Psoas muscle (tissue), 8 donors: Measurements from ENCODE around the gene TRIM3. TPM values are rescaled to one million over a fixed set of nuclear protein-coding genes. Genes with fewer than 3 reads are reported as not detected.

Experiments
- ATAC-seq, 4 donors: fragments of 200-7000 bp; cut with Tn5 transposase; one replicate each; pipeline ENCODE4 v1.9.1; 2020; ENCODE audit warnings: moderate library complexity in 3 of 4, mild to moderate bottlenecking in 2 of 4
- DNase-seq, 2 donors: peaks; one replicate each; pipeline ENCODE4 v3.0.0-alpha.2; 2020
- H3K27ac ChIP-seq: fragments of 200-600 bp; one replicate; pipeline ENCODE4 v1.8.0; 2022
- H3K27me3 ChIP-seq, 3 donors: fragments of 200-600 bp in 1 of 3; one replicate each; pipeline versions ENCODE4 v1.6.1 to v1.8.0; 2013 to 2022; ENCODE audit warnings: low read length in 2 of 3, mild to moderate bottlenecking in 2 of 3, moderate library complexity in 1 of 3; ENCODE audit not compliant: insufficient read depth in 3 of 3
- H3K36me3 ChIP-seq, 2 donors: fragments of 200-600 bp in 1 of 2; one replicate each; pipeline versions ENCODE4 v1.6.1 to v1.8.0; 2013 to 2022; ENCODE audit warnings: low read depth in 1 of 2, mild to moderate bottlenecking in 1 of 2, moderate library complexity in 1 of 2; ENCODE audit not compliant: insufficient read depth in 1 of 2
- H3K4me1 ChIP-seq: fragments of 200-600 bp; one replicate; pipeline ENCODE4 v1.8.0; 2022
- H3K4me3 ChIP-seq: fragments of 200-600 bp; one replicate; pipeline ENCODE4 v1.8.0; 2022; ENCODE audit warnings: mild to moderate bottlenecking
- H3K9me3 ChIP-seq: fragments of 200-600 bp; one replicate; pipeline ENCODE4 v1.8.0; 2022
- CTCF ChIP-seq: fragments of 200-600 bp; IDR thresholded peaks from one replicate; pipeline ENCODE4 v1.8.0; 2022; ENCODE audit warnings: antibody characterized with exemption
- WGBS, 3 donors: extraction: QIAGEN DNeasy Blood & Tissue Kit; methylation state at CpG; one replicate each; pipeline versions ENCODE4 v1.1.6 to v1.1.7; 2013; 5-methylcytosine and 5-hydroxymethylcytosine counted together
- intact Hi-C, 2 donors: fragments of 100-400 bp; cut with DNase I; formaldehyde crosslinking; loops; one replicate each; pipeline versions ENCODE4 v1.11.0 to v1.14.2; 2022
- polyA plus RNA-seq, 3 donors: library from polyadenylated mRNA; stranded (reverse); fragments of 200-250 nt; gene quantifications; one replicate each; pipeline ENCODE4 v1.2.3, GENCODE V29; 2013
- total RNA-seq, 4 donors: library from RNA; stranded (reverse); fragmentation: NEBNext Ultra II Directional in 2 of 4; extraction: Animal tissue kit (Norgen Biotek cat#: 25700) in 2 of 4; gene quantifications; one replicate each; pipeline versions ENCODE4 v1.2.1 to v1.2.4, GENCODE V29; 2021 to 2023
- donor health status: healthy with polysubstance abuse.
- donor health status: DM: no; HTN: no; CAD: no; lungs with moderate emphysema.
- donor health status: Bipolar disorder and iron deficiency.
- donor health status: healthy.
- donor health status: DM: yes; HTN: yes; CAD: no.
- donor health status: DM: no; HTN: no; CAD: no.
- donor health status: DM: no; HTN: no; CAD: no.
- donor health status: DM: yes; HTN: yes; CAD: no.

Gene TRIM3
- total and polyA plus RNA-seq, 7 donors, result 9.6 to 15.3 (median 12.5) TPM

GRCh38 chr11:6476571-6476970 lies 2.8 kb upstream of the TRIM3 start:
- Histone ChIP-seq H3K27me3 (no peaks in the 10 kb centered on the region), H3K9me3 (no peaks in the 10 kb centered on the region), H3K4me1 (peaks cover 19% of the 10 kb centered on the region), H3K27ac (no peak overlapping the region), H3K4me3 (no peak overlapping the region), H3K36me3 (peaks cover 0 to 39% of the 10 kb centered on the region in 2 donors)
- TF ChIP-seq CTCF, result no peak
- ATAC-seq (no peak), DNase-seq (no peak)
- intact Hi-C loops, result loop anchor here (5.0 to 10.0 kb wide), 2 partner anchors 141 to 242 kb away; partner anchors contain the start of genes CNGA4 (in 2 of the 2), FHIP1B (in 2 of the 2) and TPP1 (in 1 of the 2)
- WGBS, 3 donors, result 83 to 90% (median 89%) methylated on average over 4 of the region's 4 CpGs

GRCh38 chr11:6475936-6476335 lies 2.2 kb upstream of the TRIM3 start:
- no peaks in the 10 kb centered on the region for H3K9me3 ChIP-seq
- H3K27me3 ChIP-seq, result no peaks in the 10 kb centered on the region
- H3K27ac ChIP-seq, result no peak overlapping the region
- DNase-seq, result no peak
- intact Hi-C loops, result loop anchor here (5.0 to 10.0 kb wide), 2 partner anchors 141 to 241 kb away; partner anchors contain the start of genes CNGA4 (in 2 of the 2), FHIP1B (in 2 of the 2) and TPP1 (in 1 of the 2)
- H3K4me1 ChIP-seq, result peaks cover 19% of the 10 kb centered on the region
- WGBS, 3 donors, result 68 to 75% (median 74%) methylated on average over 5 of the region's 5 CpGs
- no peak overlapping the region for H3K4me3 ChIP-seq
- H3K36me3 ChIP-seq, result peaks cover 0 to 39% of the 10 kb centered on the region in 2 donors
- ATAC-seq, result no peak
- TF ChIP-seq CTCF, result no peak

- ATAC-seq (no peak), DNase-seq (no peak)
- no peak for TF ChIP-seq CTCF
- H3K27me3 ChIP-seq, result no peaks in the 10 kb centered on the region
- no peaks in the 10 kb centered on the region for H3K9me3 ChIP-seq
- 61 to 75% (median 69%) methylated on average over 3 of the region's 3 CpGs for WGBS, 3 donors
- peaks cover 0 to 37% of the 10 kb centered on the region in 2 donors for H3K36me3 ChIP-seq
- intact Hi-C loops, result loop anchor here (5.0 to 10.0 kb wide), 3 partner anchors 132 to 240 kb away; partner anchors contain the start of genes CNGA4 (in 2 of the 2), FHIP1B (in 2 of the 2) and TPP1 (in 1 of the 2)
- peak overlapping the region; percentile 93 for H3K27ac ChIP-seq
- peak overlapping the region; percentile 91 for H3K4me3 ChIP-seq
- peaks cover 16% of the 10 kb centered on the region for H3K4me1 ChIP-seq
Observed at GRCh38 chr11:6474806-6475500, 1.2 kb upstream of the TRIM3 start.

- Histone ChIP-seq H3K4me1 (peaks cover 14% of the 10 kb centered on the region), H3K36me3 (peaks cover 0 to 31% of the 10 kb centered on the region in 2 donors), H3K4me3 (peak overlapping the region; percentile 91), H3K27ac (peak overlapping the region; percentile 93), H3K27me3 (no peaks in the 10 kb centered on the region), H3K9me3 (no peaks in the 10 kb centered on the region)
- no peak for ATAC-seq
- no peak for TF ChIP-seq CTCF
- intact Hi-C loops, result loop anchor here (5.0 to 10.0 kb wide), 2 partner anchors 133 to 240 kb away; partner anchors contain the start of genes CNGA4 (in 2 of the 2) and FHIP1B (in 2 of the 2)
- DNase-seq, result no peak
- WGBS, 3 donors, result 30 to 33% (median 31%) methylated on average over 7 of the region's 7 CpGs
Observed at GRCh38 chr11:6474413-6474792, 662 bp upstream of the TRIM3 start.
